Measurements from ENCODE around the gene SPEN. TPM values are rescaled to one million over a fixed set of nuclear protein-coding genes. Genes with fewer than 3 reads are reported as not detected.

SPEN gene
- total and polyA plus RNA-seq, 2 of the 13 experiments (the other 11 are each of a cell fraction or from before 2014, with no cell fraction given): 4.8 to 14.0 TPM

- TF ChIP-seq, protein P1, sequence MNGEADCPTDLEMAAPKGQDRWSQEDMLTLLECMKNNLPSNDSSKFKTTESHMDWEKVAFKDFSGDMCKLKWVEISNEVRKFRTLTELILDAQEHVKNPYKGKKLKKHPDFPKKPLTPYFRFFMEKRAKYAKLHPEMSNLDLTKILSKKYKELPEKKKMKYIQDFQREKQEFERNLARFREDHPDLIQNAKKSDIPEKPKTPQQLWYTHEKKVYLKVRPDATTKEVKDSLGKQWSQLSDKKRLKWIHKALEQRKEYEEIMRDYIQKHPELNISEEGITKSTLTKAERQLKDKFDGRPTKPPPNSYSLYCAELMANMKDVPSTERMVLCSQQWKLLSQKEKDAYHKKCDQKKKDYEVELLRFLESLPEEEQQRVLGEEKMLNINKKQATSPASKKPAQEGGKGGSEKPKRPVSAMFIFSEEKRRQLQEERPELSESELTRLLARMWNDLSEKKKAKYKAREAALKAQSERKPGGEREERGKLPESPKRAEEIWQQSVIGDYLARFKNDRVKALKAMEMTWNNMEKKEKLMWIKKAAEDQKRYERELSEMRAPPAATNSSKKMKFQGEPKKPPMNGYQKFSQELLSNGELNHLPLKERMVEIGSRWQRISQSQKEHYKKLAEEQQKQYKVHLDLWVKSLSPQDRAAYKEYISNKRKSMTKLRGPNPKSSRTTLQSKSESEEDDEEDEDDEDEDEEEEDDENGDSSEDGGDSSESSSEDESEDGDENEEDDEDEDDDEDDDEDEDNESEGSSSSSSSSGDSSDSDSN (CRISPR knock-in tag; IDR thresholded peaks at IDR 0.05): peak; percentile 59
- no peak for TF ChIP-seq NFE2L1 (CRISPR knock-in tag; IDR thresholded peaks at IDR 0.05; ENCODE audit: borderline replicate concordance)
- no peak for TF ChIP-seq SMAD1 (CRISPR knock-in tag; IDR thresholded peaks at IDR 0.05; ENCODE audit: borderline replicate concordance, low read depth)
- no peak for TF ChIP-seq ZNF207 (IDR thresholded peaks at IDR 0.05; ENCODE audit: borderline replicate concordance)
- 0 out of 2 replicates have a peak, but pooled peaks have one; percentile 8 for TF ChIP-seq DR1 (CRISPR knock-in tag; IDR thresholded peaks at IDR 0.05)
- TF ChIP-seq ZBTB40 (IDR thresholded peaks at IDR 0.05): no peak
- no peak; the same call in 1 of the 2 replicates for TF ChIP-seq ZBTB40 (CRISPR knock-in tag; IDR thresholded peaks at IDR 0.05)
- no peak for TF ChIP-seq TERF1 (CRISPR knock-in tag; IDR thresholded peaks at IDR 0.05)
- no peak for TF ChIP-seq ZNF605 (CRISPR knock-in tag; IDR thresholded peaks at IDR 0.05)
- TF ChIP-seq ZNF550 (CRISPR knock-in tag; IDR thresholded peaks at IDR 0.05; ENCODE audit: borderline replicate concordance): no peak
- no peak for TF ChIP-seq ZNF354B (CRISPR knock-in tag; IDR thresholded peaks at IDR 0.05)
- TF ChIP-seq CSRNP1 (CRISPR knock-in tag; IDR thresholded peaks at IDR 0.05): 0 out of 2 replicates have a peak, but pooled peaks have one; percentile 21
- no peak for TF ChIP-seq U2AF2 (IDR thresholded peaks at IDR 0.05; ENCODE audit: low read depth, low read length)
- no peak for TF ChIP-seq RBM22 (optimal IDR thresholded peaks at IDR 0.05; ENCODE audit: low read length)
Observed at GRCh38 chr1:15975805-15976680, 128.5 kb downstream of the SPEN start, which contains the start of gene ZBTB17 (continued).
